Stimulated activated CD4-positive, alpha-beta T cell treated with anti-CD3 and anti-CD28 coated beads, Interleukin-1b, Interleukin-23, amount 100 ng/mL, for 48 hours (primary cell): ENCODE measurements around the gene GRIK4.
"Not testable (repeated sequence)": the region's sequence is repeated elsewhere in the genome, so short reads cannot be mapped to it uniquely, and the experiment has no call there.

Experiments
- DNase-seq: peaks from one replicate; pipeline ENCODE4 v3.0.0-alpha.2; 2020

GRIK4 gene

DNA sequence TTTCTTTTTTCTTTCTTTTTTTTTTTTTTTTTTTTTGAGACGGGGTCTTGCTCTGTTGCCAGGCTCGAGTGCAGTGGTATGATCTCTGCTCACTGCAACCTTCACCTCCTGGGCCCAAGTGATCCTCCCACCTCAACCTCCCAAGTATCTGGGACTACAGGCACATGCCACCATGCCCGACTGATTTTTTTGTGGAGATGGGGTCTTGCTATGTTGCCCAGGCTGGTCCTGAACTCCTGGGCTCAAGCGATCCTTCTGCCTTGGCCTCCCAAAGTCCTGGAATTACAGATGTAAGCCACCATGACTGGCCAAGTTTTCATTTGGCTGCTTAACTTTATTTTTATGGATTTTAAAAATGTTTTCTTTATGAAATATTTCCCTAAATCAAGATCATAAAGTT is 520.1 kb downstream of the GRIK4 start:
- not testable (repeated sequence) for DNase-seq

DNA sequence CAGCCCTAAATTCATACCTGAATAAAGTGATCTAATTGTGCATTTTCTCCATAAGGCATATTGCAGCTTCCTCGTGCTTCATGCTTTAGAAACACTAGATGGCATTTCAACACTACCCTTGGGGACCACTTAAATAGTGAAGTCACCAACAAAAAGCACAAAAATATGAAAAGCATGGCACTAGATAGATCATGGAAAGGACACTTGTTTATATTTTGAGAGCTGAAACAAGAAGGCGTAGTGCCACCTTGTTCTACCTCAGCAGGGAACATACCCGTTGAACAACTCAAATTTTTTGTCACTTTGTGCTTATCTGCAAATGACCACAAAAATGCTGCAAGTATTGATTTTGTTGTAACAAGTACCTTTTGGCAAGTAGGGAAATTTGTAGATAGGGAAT is 521.0 kb downstream of the GRIK4 start:
- DNase-seq: no peak

DNA sequence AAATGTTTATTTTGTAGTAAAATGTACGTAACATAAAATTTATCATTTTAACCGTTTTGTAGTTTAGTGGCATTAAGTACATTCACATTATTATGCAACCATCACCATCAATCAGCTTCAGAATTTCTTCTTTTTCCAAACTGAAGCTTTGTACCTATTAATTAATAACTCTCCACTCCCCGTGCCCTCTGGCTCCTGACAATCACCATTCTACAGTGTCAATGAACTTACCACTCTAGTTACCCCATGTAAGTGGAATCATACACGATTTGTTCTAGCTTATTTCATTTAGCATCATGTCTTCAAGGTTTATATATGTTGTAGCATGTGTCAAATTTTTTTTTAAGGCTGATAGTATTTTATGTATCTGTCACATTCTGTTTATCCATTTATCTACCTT is 522.1 kb downstream of the GRIK4 start:
- no peak for DNase-seq

DNA sequence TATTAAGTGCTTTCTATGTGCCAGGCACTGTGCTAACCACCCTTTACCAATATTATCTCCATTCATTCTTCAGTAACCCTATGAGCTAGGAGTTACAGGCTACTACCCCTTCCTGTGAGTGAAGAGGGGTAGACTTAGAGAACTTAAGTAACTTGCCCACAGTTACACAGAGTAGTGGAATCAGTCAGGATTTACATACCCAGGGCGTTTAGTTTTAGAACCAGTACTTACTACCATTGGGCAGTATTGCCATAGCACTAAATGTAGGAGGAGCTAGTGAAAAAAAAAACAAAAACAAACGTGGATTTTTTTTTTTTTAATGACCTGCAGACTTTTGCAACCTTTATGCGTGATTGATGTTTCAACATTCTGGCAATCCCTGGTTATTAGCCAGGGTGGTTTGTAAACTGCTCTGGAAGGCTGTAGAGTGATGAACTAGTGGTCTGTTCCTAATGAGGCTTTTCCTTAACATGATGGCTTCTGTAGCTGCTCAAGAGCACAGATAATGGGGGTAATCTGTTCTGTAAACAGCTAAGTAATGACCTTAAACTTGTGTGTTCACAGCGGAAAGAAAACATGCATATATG is 523.7 kb downstream of the GRIK4 start:
- no peak for DNase-seq

DNA sequence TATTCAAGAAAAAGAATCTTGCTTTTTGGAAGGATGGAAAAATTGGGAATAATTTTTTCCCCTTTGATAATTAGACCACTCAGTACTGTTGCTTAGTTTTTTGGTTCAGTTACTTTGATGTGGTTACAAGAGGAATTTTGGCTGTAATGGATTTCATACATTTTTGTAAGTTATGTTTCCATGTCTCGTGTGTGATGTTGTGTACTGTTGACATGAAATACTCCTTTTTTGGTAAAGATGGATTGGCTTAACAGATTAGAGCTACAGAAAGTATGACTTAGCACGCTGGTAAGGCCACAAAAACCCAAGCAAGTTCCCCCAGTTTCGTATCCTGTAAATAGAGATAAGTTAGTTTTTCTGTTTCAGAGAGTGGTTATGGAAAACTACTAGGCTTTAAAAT is 524.2 kb downstream of the GRIK4 start:
- DNase-seq: no peak

DNA sequence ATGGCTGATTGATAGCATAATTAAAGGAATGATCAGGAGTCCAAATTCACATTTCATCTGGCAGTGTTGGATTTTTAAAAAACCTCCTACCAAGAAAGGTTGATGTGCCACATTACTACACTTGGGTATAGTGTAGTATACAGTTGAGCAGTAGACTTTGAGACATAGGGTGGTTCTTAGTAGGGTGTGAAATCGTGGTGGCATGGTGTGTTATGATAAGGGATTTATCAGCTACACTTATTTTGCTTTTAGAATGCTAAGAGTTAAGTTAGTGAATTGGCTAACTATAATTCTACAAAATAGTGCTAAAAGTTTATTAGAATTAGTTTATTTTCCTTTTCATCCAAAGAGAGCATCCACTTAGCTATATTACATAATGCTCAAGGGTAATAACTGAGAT is 525.5 kb downstream of the GRIK4 start:
- DNase-seq: no peak
